T47D (cell line): ENCODE results near the gene CCDC57.

Experiments
- DNase-seq, 2 experiments: peaks; one replicate each; pipeline versions ENCODE4 v3.0.0 to v3.0.0-alpha.2; 2011 to 2012; ENCODE audit warnings: low read depth in 1 of 2, low spot score in 1 of 2
- JUND ChIP-seq: IDR thresholded peaks from 2 replicates; pipeline ENCODE4 v1.6.1; 2012; ENCODE audit warnings: low read depth
- in situ Hi-C: cut with HindIII; loops from 2 replicates; pipeline ENCODE4 v1.10.0; 2016; ENCODE audit warnings: low sequenced_read_pairs, low pct_unique_long_range_greater_than_20kb

CCDC57 gene

GRCh38 chr17:82205720-82206508 is 6.7 kb downstream of the CCDC57 start:
- TF ChIP-seq JUND, result no peak
- peak; percentile 73 to 91 for DNase-seq
- in situ Hi-C loops, result no loop called here

- in situ Hi-C loops, result no loop called here
- DNase-seq, result no peak
- no peak for TF ChIP-seq JUND
Observed at GRCh38 chr17:82204831-82205719, 7.6 kb downstream of the CCDC57 start.

- in situ Hi-C loops, result no loop called here
- DNase-seq, result no peak
- TF ChIP-seq JUND, result no peak
Observed at GRCh38 chr17:82203920-82204319, 8.7 kb downstream of the CCDC57 start.

DNA sequence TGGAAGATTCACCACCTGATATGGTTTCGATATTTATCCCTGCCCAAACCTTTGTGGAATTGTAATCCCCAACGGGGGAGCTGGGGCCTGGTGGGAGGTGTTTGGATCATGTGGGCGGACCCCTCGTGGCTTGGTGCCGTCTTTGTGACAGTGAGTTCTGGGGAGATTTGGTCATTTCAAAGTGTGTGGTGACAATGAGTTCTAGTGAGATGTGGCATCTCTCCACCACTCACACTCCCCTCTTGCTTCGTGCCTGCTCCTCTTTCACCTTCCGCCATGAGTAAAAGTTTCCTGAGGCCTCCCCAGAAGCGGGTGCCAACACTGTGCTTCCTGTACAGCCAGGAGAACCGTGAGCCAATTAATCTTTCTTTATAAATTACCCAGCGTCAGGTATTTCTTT is 9.7 kb downstream of the CCDC57 start:
- TF ChIP-seq JUND, result no peak
- in situ Hi-C loops, result no loop called here
- no peak for DNase-seq

DNA sequence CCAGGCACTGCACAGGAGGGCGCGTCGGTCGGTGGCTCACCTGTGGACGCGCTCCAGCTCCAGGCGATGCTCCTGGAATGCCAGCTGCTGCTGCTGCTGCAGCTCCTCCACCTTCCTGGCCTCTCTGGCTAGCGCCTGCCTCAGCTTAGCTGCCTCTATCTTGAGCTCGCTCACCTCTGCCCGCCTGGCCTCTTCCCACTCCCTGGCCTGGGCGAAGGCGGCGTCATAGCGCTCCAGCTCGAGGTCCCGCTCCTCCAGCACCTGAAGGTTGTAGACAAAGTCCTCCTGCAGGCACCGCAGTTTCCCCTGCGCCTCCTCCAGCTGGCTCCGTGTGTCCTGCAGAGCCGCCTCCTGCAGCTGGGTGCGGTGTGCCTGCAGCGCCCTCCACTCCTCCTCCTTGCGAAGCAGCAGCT is 11.1 kb downstream of the CCDC57 start:
- TF ChIP-seq JUND, result no peak
- in situ Hi-C loops, result no loop called here
- DNase-seq, result no peak

DNA sequence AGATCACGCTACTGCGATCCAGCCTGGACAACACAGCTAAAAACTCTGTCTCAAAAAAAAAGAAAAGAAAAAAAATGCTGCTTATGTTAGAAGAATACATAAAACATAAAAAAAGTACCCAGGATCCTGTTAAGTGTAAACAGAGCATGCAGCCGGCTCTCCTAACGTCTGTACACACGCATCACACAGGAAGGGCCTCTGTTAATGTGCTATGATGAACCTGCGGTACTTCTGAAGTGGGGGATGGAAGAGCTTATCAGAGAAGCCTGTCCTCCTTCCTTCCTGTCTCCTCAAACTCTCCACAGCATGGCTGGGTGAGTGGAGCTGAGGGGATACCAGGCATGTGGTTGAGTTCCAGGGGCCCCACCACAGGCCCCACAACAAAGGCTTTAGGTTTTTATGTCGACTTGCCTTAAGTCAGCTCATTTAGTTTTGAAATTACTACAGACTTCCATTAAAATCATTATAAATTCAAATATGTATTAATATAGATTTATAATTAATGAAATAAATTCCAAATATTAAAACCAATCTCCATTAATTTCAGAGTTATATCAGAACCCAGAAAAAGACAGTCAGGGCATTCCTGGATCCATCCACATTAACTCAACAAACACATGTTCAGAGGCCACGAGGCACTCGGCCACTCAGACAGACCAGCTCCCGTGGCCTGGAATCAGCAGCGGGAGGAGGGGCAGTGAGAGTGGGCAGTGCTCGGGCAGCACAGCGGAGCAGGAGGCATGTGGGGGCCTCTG is 11.7 kb downstream of the CCDC57 start:
- no peak for DNase-seq
- in situ Hi-C loops, result no loop called here
- no peak for TF ChIP-seq JUND

DNA sequence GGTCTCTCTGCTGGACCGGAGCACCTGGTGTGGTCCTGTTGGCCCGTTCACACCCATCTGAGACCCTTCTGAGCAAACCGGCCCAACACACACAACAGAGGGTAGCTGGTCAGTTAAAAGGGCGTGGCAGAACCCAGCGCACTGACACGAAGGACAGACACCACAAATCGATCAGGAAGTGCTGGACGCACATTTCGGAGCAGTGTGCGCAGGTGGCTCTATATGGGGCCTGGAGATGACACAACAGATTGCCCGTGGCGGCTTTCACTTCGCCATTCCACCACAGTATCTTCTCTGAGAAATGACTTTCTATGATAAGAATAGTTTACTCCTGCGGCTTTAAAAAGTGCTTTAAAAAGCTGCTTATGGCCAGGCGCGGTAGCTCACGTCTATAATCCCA is 12.5 kb downstream of the CCDC57 start:
- DNase-seq, result no peak
- in situ Hi-C loops, result no loop called here
- no peak for TF ChIP-seq JUND

- no peak for DNase-seq
- in situ Hi-C loops, result no loop called here
- TF ChIP-seq JUND, result no peak
Observed at GRCh38 chr17:82199496-82199895, 13.1 kb downstream of the CCDC57 start.

DNA sequence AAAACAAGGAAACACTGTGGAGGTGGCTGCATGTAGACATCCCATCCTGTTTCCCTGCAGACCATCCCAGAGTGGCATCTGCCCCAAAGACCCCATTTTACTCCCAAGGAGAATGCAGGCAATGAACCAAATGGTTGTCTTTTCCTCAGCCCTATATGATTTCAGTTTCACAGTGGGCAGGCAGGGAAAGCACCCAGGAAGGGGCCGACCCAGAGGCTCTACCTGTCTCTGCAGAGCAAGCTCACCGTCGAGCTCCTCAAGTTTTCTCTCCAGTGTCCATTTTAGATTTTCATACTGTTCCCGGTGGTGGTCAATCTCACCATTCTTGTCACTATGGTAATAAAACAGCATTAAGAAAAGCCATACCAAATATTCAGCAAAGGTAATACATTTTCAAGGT is 14.6 kb downstream of the CCDC57 start:
- in situ Hi-C loops, result no loop called here
- DNase-seq, result no peak
- no peak for TF ChIP-seq JUND

DNA sequence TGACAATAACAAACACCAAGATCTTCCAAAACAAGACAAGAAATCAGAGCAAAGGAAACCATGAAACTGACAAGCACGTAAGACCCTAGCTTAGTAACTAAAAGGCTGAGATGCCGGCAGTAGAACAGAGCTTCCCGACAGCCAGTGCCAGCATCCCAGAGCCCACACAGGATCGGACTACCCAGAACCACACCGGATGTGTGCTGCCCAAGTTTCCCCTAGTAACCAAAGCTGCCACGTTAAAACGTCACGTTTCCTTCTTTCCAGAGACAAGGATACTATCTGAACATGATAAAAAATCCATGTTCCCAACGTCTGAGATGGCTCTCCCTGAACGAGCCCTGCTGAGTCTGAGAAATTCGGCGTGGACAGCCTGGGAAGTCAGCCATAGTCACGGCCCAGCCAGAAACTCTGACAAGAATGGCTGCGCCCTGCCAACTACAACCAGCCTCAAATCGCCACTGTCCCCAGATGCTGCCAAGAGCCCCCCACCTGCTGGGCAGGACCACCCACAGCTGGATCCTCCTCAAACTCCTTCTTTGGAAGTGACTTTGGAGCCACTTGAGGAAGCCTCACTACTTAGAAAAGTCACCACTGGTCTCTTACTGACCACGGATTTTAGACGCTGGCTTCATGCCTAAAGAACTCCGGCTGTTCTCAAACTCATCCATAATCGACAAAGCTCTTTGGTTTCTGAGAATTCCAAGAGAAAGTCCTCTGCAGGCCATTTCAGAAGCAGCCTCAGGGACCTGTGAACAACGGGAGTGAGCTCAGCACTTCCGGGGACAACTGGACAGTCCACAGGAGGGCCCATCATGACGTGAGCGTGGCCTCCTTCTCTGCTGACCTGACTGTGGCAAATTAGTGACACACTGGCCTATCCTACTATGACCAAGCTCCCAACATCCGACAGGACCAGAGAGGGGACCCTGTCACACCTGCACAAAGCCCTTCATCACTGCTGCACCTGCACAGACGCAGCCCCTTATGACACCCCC is 16.7 kb downstream of the CCDC57 start:
- no peak for DNase-seq
- TF ChIP-seq JUND, result no peak
- in situ Hi-C loops, result no loop called here

DNA sequence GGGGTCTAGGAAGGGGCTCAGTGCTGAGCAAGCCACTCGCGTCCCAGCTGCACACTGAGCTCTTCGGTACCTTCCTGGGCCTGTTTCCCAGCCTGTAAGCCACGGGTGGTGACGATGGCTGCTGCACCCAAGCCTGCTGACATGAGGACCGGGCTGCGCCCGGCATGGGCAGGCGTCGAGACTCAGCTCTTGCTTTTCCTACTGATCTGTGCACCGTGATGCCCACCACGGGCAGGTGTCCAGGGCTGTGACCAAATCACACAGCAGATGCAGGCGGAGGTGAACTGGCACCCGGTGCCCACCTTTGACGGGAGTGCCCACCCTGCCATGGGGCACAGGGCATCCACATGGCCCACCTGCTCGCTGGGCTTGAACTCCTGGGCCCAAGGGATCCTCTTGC is 17.9 kb downstream of the CCDC57 start:
- in situ Hi-C loops, result no loop called here
- no peak for DNase-seq
- TF ChIP-seq JUND, result no peak
